GM19467 (cell line): Measurements from ENCODE around the gene SLC25A40.
"Not testable (repeated sequence)": the region's sequence is repeated elsewhere in the genome, so short reads cannot be mapped to it uniquely, and the experiment has no call there.

Experiments used
- ATAC-seq: cut with Tn5 transposase; IDR thresholded peaks from one replicate; pipeline ENCODE4 v1.9.1; 2021; ENCODE audit warnings: mild to moderate bottlenecking, moderate library complexity; ENCODE audit not compliant: unreplicated experiment

SLC25A40 gene

GRCh38 chr7:87873328-87873727 is 2.8 kb downstream of the SLC25A40 start:
- ATAC-seq: not testable (repeated sequence)

GRCh38 chr7:87872346-87872745 is 3.8 kb downstream of the SLC25A40 start:
- ATAC-seq: no peak

GRCh38 chr7:87870471-87870870 is 5.7 kb downstream of the SLC25A40 start:
- ATAC-seq: no peak

GRCh38 chr7:87866533-87866932 is 9.6 kb downstream of the SLC25A40 start:
- ATAC-seq: not testable (repeated sequence)

GRCh38 chr7:87866089-87866488 is 10.1 kb downstream of the SLC25A40 start:
- no peak for ATAC-seq

- ATAC-seq: no peak
Measured at GRCh38 chr7:87858417-87859100, 17.6 kb downstream of the SLC25A40 start.

GRCh38 chr7:87853237-87853864 is 22.8 kb downstream of the SLC25A40 start:
- no peak for ATAC-seq

- no peak for ATAC-seq
Measured at GRCh38 chr7:87852306-87852705, 23.9 kb downstream of the SLC25A40 start.

GRCh38 chr7:87850836-87851593 is 25.1 kb downstream of the SLC25A40 start:
- no peak for ATAC-seq

GRCh38 chr7:87837597-87837996 is 38.6 kb downstream of the SLC25A40 start:
- ATAC-seq: no peak

- ATAC-seq: no peak
Measured at GRCh38 chr7:87833130-87833529, 43.0 kb downstream of the SLC25A40 start.

GRCh38 chr7:87831097-87831496 is 45.1 kb downstream of the SLC25A40 start:
- ATAC-seq: no peak

GRCh38 chr7:87828383-87828782 is 47.8 kb downstream of the SLC25A40 start:
- ATAC-seq: not testable (repeated sequence)

- ATAC-seq: not testable (repeated sequence)
Measured at GRCh38 chr7:87825369-87825768, 50.8 kb downstream of the SLC25A40 start.

- ATAC-seq: not testable (repeated sequence)
Measured at GRCh38 chr7:87822056-87822455, 54.1 kb downstream of the SLC25A40 start.

- ATAC-seq: no peak
Measured at GRCh38 chr7:87818336-87818735, 57.8 kb downstream of the SLC25A40 start.

GRCh38 chr7:87816389-87816788 is 59.8 kb downstream of the SLC25A40 start:
- no peak for ATAC-seq

- ATAC-seq: no peak
Measured at GRCh38 chr7:87810726-87811125, 65.4 kb downstream of the SLC25A40 start.

GRCh38 chr7:87810130-87810529 is 66.0 kb downstream of the SLC25A40 start:
- no peak for ATAC-seq

GRCh38 chr7:87806150-87806549 is 70.0 kb downstream of the SLC25A40 start:
- ATAC-seq: no peak

- ATAC-seq: peak; percentile 76
Measured at GRCh38 chr7:87797798-87798403, 78.3 kb downstream of the SLC25A40 start.
